Measurements from ENCODE around the gene SNRPA.
"Not testable (repeated sequence)": the region's sequence is repeated elsewhere in the genome, so short reads cannot be mapped to it uniquely, and the experiment has no call there.

Gene SNRPA

DNA sequence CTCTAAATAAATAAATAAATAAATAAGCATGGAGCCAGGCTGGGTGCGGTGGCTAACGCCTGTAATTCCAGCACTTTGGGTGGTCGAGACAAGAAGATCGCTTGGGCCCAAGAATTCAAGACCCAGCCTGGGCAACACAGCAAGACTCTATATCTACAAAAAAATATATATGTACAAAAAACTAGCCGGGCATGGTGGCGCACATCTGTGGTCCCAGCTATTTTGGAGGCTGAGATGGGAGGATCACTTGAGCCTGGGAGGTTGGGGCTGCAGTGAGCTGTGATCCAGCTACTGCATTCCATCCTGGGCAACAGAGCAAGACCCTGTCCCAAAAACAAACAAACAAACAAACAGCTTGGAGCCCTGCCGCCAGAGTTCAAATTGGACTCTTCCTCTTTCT, 3.5 kb upstream of the SNRPA start:
- no peak for DNase-seq

DNA sequence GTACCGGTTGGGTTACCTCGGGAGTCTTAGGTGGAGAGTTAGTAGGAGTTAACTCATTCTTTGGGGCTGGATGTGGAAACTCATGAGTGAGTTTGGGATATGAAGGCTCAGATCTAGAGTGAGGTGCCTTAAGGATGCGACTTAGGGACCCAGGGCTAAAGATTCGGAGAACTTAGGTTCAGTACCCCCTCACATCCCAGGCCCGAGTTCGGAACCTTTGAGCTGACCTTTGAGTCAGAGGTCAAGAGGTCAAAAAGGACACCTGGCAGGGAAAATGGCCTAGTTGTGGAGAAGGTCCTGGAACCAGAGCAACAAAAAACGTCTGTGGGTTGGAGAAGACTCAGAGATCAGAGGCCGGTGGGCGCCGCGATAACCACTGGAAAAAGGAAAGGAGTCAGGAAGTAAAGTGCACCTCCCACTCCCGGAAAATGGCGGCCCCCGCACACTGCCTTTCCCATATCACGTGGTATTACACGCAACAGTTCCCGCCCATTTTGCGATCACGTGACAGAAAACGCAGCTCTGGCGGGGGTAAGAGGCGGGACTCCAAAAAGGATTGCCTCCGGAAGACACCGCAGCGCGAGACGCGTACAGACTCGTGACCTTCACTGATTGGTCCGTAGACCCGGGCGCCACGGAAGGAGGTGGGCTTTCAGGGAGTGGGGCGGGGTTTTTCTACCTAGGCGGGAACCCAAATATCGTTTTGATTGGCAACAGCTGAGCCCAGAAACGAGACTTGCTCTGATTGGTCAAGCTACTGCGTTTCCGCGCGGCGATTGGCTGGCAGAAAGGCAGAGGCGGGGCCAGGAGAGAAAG, 737 bp upstream of the SNRPA start, which contains the start of gene ACTMAP:
Gene ACTMAP (minus strand): TSS at position 420 of the 816 bp plus-strand sequence. CDS start 674 bp downstream, outside the sequence.
- DNase-seq, result peak; percentile 100

DNA sequence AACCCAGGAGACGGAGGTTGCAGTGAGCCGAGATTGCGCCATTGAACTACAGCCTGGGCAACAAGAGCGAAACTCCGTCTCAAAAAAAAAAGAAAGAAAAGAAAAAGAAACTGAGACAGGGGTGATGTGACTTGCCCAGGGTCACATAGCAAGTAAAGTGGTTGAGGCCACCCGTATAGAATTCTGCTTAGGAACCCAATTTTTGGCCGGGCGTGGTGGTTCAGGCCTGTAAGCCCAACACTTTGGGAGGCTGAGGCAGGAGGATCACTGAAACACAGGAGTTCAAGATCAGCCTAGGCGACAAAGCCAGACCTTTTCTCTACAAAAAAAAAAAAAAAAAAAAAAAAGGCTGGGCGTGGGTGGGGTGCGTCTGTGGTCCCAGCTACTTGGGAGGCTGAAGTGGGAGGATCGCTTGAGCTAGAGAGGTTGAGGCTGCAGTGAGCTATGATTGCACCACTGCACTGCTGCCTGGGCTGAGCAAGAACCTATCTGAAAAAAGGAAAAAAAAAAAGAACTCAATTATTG, 1.3 kb downstream of the SNRPA start:
- no peak for DNase-seq

DNA sequence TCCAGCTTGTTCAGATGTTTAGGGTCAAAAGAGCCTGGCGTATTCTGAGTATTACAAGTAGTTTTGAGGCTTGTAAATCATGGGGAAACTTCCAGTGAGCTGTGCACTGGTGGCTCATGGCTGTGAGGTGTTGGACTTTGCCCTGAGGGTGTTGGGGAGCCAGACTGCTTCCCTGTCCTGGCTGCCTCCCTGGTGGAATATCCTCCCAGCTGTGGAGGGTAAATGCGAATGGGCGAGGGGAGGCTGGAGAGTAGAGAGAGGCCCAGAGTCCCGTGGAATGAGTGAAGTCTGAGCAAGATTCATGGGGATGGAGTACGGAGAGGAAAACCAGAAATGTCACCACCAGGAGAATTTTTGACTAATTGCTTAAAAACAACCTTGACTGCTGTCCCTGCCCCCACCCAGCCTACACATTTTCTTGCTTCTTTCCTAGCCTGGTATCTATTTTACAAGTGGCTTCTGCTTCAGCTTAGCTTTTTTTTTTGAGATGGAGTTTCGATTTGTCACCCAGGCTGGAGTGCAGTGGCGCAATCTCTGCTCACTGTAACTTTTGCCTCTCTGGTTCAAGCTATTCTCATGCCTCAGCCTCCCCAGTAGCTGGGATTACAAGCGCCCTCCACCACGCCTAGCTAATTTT, 3.7 kb downstream of the SNRPA start:
- DNase-seq, result peak; percentile 34

GRCh38 chr19:40755248-40755624, 4.2 kb downstream of the SNRPA start:
- no peak for DNase-seq

- DNase-seq, result no peak
These were observed 4.8 kb downstream of the SNRPA start for GRCh38 chr19:40755791-40756190.

- peak; percentile 28 for DNase-seq
These were observed 5.6 kb downstream of the SNRPA start for GRCh38 chr19:40756502-40757110.

- no peak for DNase-seq
These were observed 7.5 kb downstream of the SNRPA start for GRCh38 chr19:40758491-40758890.

- DNase-seq, result no peak
These were observed 8.3 kb downstream of the SNRPA start for GRCh38 chr19:40759352-40759751.

GRCh38 chr19:40762754-40763470, 11.9 kb downstream of the SNRPA start:
- no peak for DNase-seq

DNA sequence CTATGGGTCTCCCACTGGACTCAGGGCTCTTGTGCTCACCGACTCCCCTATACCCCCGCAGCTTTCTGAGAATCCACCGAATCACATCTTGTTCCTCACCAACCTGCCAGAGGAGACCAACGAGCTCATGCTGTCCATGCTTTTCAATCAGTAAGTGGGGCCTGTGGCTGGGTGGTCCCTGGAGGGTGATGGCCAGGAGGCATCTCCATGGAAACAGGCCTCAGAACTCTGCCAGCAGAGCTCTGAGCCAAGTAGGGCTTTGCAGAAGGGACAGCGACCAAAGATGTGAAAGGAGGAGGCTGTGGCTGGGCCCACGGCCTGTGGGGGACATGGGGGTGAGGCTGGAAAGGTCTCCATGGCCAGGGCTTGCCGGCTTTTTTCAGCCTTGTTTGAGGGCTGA, 12.5 kb downstream of the SNRPA start:
- no peak for DNase-seq

DNA sequence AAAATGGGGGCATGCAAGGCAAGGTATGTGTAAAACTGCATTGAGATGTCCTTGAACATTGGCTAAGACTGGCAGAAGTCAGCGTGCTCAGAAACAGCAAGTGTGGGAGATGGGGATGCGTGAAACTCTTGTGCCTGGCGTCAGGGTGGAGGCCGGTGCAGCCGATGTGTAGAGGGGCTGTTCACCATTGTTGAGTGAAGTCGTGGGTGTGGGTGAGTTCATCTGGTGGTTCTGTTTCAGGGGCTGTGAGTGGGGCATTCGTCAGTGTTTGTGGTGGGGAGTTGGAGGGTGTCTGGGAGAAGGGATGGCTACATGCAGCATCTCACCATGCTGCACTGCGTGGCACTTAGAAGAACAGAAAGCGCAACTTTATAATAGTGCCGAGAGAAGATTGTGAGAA, 13.0 kb downstream of the SNRPA start:
- no peak for DNase-seq

DNA sequence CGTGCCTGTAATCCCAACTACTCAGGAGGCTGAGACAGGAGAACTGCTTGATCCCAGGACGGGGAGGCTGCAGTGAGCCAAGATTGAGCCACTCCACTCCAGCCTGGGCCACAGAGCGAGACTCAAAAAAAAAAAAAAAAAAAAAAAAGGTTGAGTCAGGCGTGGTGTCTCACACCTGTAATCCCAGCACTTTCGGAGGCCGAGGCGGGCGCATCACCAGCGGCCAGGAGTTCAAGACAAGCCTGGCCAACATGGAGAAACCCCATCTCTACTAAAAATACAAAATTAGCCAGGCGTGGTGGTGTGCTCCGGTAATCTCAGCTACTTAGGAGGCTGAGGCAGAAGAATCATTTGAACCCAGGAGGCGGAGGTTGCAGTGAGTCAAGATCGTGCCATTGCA, 15.4 kb downstream of the SNRPA start:
- not testable (repeated sequence) for DNase-seq

GRCh38 chr19:40768869-40769268, 17.9 kb downstream of the SNRPA start:
- no peak for DNase-seq

DNA sequence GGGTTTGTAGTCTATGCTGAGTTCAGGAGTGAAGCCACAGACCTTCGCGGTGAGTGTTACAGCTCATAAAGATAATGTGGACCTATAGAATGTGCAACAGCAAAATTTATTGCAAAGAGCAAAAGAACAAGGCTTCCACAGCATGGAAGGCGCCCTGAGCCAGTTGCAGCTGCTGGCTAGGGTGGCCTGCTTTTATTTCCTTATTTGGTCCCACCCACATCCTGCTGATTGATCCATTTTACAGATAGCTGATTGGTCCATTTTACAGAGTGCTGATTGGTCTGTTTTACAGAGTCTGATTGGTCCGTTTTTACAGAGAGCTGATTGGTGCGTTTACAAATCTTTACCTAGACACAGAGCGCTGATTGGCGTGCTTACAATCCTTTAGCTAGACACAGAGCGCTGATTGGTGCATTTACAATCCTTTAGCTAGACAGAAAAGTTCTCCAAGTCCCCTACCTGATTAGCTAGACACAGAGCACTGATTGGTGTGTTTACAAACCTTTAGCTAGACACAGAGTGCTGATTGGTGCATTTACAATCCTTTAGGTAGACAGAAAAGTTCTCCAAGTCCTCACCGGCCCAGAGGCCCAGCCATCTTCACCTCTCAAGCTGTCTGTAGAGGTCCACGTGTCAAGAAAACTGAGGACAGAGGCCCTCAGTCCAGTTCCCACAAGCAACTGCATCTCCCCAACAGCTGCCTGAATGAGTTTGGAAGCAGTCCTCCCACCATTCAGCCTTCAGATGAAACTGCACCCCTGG, 20.3 kb downstream of the SNRPA start:
- peak; percentile 60 for DNase-seq

DNA sequence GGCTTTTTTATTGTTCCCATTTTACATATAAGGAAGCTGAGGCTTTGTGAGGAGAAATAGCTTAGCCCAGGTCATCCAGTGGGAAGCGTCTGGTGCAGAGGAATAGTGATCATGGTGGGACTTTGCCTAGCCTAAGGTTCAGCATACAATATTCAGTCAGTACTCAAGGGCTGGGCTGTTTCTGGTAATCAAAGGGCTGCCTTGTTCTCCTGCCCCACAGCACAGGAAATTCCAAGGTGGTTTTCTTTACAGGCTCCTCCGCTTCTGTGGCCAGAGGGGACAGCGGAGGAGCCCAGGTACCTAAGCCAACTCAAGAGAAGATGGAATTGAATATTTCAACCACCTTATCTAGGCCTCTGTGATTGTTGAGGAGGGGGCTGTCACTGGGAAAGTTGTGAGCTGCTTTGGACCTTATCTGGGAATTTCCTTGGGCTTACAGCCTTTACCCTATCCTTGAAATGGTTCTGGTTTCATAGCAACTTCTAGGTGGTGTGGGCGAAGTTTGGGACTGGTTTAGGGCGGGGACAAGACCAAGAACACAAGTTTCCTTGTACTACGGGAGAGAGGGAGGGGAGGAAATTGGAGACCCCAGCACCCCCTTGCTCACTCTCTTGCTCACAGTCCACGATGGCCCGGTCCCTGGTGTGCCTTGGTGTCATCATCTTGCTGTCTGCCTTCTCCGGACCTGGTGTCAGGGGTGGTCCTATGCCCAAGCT, 24.1 kb downstream of the SNRPA start, which contains the start of gene MIA:
Gene MIA (plus strand): TSS at position 606 of the 716 bp plus-strand sequence. CDS start 22 bp downstream, at position 628.
- DNase-seq, result no peak

DNA sequence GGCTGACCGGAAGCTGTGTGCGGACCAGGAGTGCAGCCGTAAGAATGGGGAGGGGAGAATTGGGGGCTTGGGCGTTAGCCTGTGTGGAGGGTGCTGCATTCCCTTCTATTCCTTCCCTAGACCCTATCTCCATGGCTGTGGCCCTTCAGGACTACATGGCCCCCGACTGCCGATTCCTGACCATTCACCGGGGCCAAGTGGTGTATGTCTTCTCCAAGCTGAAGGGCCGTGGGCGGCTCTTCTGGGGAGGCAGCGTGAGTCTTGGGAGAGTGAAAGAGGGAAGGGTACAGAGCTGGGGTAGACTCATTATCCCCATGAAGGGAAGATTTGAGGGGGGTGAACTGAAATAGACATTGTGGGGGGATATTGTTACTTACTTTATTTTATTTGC, 24.6 kb downstream of the SNRPA start:
- DNase-seq, result no peak

- no peak for DNase-seq
These were observed 25.4 kb downstream of the SNRPA start for GRCh38 chr19:40776364-40776763.

- peak; percentile 95 for DNase-seq
These were observed 26.1 kb downstream of the SNRPA start for GRCh38 chr19:40776932-40777644.

GRCh38 chr19:40777645-40777936, 26.6 kb downstream of the SNRPA start:
- no peak for DNase-seq
